Natural killer cell (primary cell): Measurements from ENCODE around the gene REC114. TPM values are rescaled to one million over a fixed set of nuclear protein-coding genes. Genes with fewer than 3 reads are reported as not detected.

Experiments used
- ATAC-seq, 3 donors: fragments of 150-1000 bp in 2 of 3; fragments of 200-7000 bp in 1 of 3; cut with Tn5 transposase; 1 replicate in 1 of 3; 2 replicates in 2 of 3; pipeline ENCODE4 v1.10.0; 2021; ENCODE audit warnings: mild to moderate bottlenecking in 2 of 3, moderate library complexity in 2 of 3
- DNase-seq, 2 donors: peaks; one replicate each; pipeline versions ENCODE4 v3.0.0 to v3.0.0-alpha.2; 2013 to 2021; ENCODE audit warnings: mixed read lengths in 1 of 2
- H3K27ac ChIP-seq: one replicate; pipeline ENCODE4 v1.5.1; 2013; ENCODE audit warnings: mild to moderate bottlenecking, low read length
- H3K27me3 ChIP-seq: one replicate; pipeline ENCODE4 v1.6.1; 2013; ENCODE audit warnings: low read length; ENCODE audit not compliant: control insufficient read depth, insufficient read depth
- H3K36me3 ChIP-seq: one replicate; pipeline ENCODE4 v1.6.1; 2013; ENCODE audit warnings: low read length; ENCODE audit not compliant: control insufficient read depth, insufficient read depth
- H3K4me1 ChIP-seq: one replicate; pipeline ENCODE4 v1.6.1; 2013; ENCODE audit warnings: low read length; ENCODE audit not compliant: control insufficient read depth, insufficient read depth
- H3K4me3 ChIP-seq: one replicate; pipeline ENCODE4 v1.5.1; 2013; ENCODE audit warnings: low read length
- H3K9me3 ChIP-seq: one replicate; pipeline ENCODE4 v1.6.1; 2013; ENCODE audit warnings: low read length; ENCODE audit not compliant: control insufficient read depth, insufficient read depth
- H3K27ac Mint-ChIP-seq, 2 donors: one replicate each; pipeline ENCODE4 v1.8.0; 2022; ENCODE audit warnings: mild to moderate bottlenecking in 2 of 2, mixed read lengths in 2 of 2, moderate library complexity in 1 of 2
- H3K27me3 Mint-ChIP-seq, 2 donors: one replicate each; pipeline ENCODE4 v1.8.0; 2022; ENCODE audit warnings: low read depth in 2 of 2, mixed read lengths in 2 of 2
- H3K36me3 Mint-ChIP-seq: one replicate; pipeline ENCODE4 v1.8.0; 2022; ENCODE audit warnings: mixed read lengths
- H3K4me1 Mint-ChIP-seq, 2 donors: one replicate each; pipeline ENCODE4 v1.8.0; 2022; ENCODE audit warnings: mixed read lengths in 2 of 2
- H3K4me3 Mint-ChIP-seq: one replicate; pipeline ENCODE4 v1.8.0; 2022; ENCODE audit warnings: mild to moderate bottlenecking, moderate library complexity, mixed read lengths
- H3K9me3 Mint-ChIP-seq, 2 donors: one replicate each; pipeline ENCODE4 v1.8.0; 2022; ENCODE audit warnings: mixed read lengths in 2 of 2
- CTCF ChIP-seq: fragments of 200-600 bp; IDR thresholded peaks from one replicate; pipeline ENCODE4 v1.8.0; 2022; ENCODE audit warnings: antibody characterized with exemption
- WGBS: methylation state at CpG from one replicate; pipeline ENCODE4 v1.1.7; 2013; ENCODE audit warnings: missing lambda C conversion rate; ENCODE audit not compliant: insufficient coverage; 5-methylcytosine and 5-hydroxymethylcytosine counted together
- intact Hi-C: fragments of 100-400 bp; cut with micrococcal nuclease; formaldehyde crosslinking; loops from one replicate; pipeline ENCODE4 v1.14.2; 2022
- total RNA-seq, 4 donors: library from RNA; stranded (reverse); fragments of 120-200 nt in 1 of 4; gene quantifications; one replicate each; pipeline versions ENCODE4 v1.2.3 to v1.2.4, GENCODE V29; 2013 to 2022

The REC114 gene
- total RNA-seq, 3 donors from 2014 or later (not counting 1 experiment from before 2014, with no cell fraction given), result not detected

DNA sequence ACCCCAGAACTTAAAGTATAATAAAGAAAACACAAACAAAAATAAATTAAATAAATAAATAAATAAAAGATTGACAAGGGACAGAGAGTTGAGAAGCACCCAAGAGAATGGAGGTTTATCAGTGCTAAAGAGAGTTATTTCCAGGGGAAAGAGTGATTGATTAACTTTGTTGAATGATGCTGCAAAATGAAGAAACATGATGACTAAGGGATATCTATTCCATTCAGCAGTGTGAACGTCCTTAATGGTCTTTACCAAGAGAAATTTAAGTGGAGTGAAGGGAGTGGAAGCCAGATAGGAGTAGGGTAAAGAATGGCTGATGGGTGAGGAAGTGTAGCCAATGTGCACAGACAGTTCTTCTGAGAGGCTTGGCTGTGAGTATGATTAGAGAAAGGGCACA is 11.1 kb downstream of the REC114 start:
- Mint-ChIP-seq H3K36me3 (no peaks in the 10 kb centered on the region), H3K27ac (no peak overlapping the region), H3K4me1 (no peaks in the 10 kb centered on the region), H3K27me3 (peaks cover 29 to 40% of the 10 kb centered on the region in 2 donors), H3K4me3 (no peak overlapping the region), H3K9me3 (peaks cover 6 to 11% of the 10 kb centered on the region in 2 donors)
- intact Hi-C loops, result no loop called here
- Histone ChIP-seq H3K27me3 (no peaks in the 10 kb centered on the region), H3K27ac (no peak overlapping the region), H3K4me1 (no peaks in the 10 kb centered on the region), H3K4me3 (no peak overlapping the region), H3K9me3 (no peaks in the 10 kb centered on the region), H3K36me3 (no peaks in the 10 kb centered on the region)
- WGBS, result 17% methylated on average over 1 of the region's 1 CpG
- no peak for TF ChIP-seq CTCF
- DNase-seq, result no peak
- no peak for ATAC-seq

- H3K27ac Mint-ChIP-seq, result no peak overlapping the region
- intact Hi-C loops, result no loop called here
Observed at GRCh38 chr15:73455876-73456275, 12.9 kb downstream of the REC114 start.

GRCh38 chr15:73457334-73457733 is 14.4 kb downstream of the REC114 start:
- H3K36me3 Mint-ChIP-seq, result no peaks in the 10 kb centered on the region
- H3K9me3 Mint-ChIP-seq, result no peaks in the 10 kb centered on the region
- H3K27me3 Mint-ChIP-seq, result peaks cover 17 to 21% of the 10 kb centered on the region in 2 donors
- no peak overlapping the region for H3K27ac Mint-ChIP-seq
- H3K27ac ChIP-seq, result no peak overlapping the region
- no peaks in the 10 kb centered on the region for H3K4me1 Mint-ChIP-seq
- H3K36me3 ChIP-seq, result no peaks in the 10 kb centered on the region
- no peaks in the 10 kb centered on the region for H3K27me3 ChIP-seq
- no peaks in the 10 kb centered on the region for H3K9me3 ChIP-seq
- H3K4me1 ChIP-seq, result no peaks in the 10 kb centered on the region
- DNase-seq (no peak), ATAC-seq (no peak)
- H3K4me3 ChIP-seq, result no peak overlapping the region
- H3K4me3 Mint-ChIP-seq, result no peak overlapping the region
- no peak for TF ChIP-seq CTCF
- intact Hi-C loops, result no loop called here
- WGBS, result 73% methylated on average over 4 of the region's 5 CpGs

More at GRCh38 chr15:73455876-73456275, 12.9 kb downstream of the REC114 start:
- no peaks in the 10 kb centered on the region for H3K9me3 ChIP-seq
- H3K27ac ChIP-seq, result no peak overlapping the region
- no peaks in the 10 kb centered on the region for H3K36me3 Mint-ChIP-seq
- H3K4me1 Mint-ChIP-seq, result no peaks in the 10 kb centered on the region
- H3K4me1 ChIP-seq, result no peaks in the 10 kb centered on the region
- no peaks in the 10 kb centered on the region for H3K27me3 ChIP-seq
- no peak overlapping the region for H3K4me3 ChIP-seq
- WGBS, result 92% methylated on average over 1 of the region's 1 CpG
- H3K27me3 Mint-ChIP-seq, result peaks cover 23 to 27% of the 10 kb centered on the region in 2 donors
- no peaks in the 10 kb centered on the region for H3K36me3 ChIP-seq
- H3K9me3 Mint-ChIP-seq, result peaks cover 3 to 4% of the 10 kb centered on the region in 2 donors
- TF ChIP-seq CTCF, result no peak
- H3K4me3 Mint-ChIP-seq, result no peak overlapping the region
- ATAC-seq (no peak), DNase-seq (no peak)

DNA sequence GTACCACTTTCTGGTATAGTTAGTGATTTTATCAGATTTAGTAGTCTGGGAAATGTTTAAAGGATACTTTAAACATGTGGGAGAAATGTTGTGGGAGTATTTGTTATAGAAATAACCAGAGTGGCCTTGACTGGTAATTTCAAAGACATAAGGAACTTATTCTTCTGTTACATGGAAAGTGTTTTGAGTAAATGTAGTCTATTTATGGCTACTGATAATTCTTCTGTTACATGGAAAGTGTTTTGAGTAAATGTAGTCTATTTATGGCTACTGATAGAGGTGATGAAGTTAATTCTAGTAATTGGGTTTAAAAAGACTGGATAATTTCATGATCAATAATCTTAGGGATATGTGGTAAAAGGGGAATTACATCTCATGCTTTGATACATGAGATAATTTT is 17.7 kb downstream of the REC114 start:
- peaks cover 15 to 31% of the 10 kb centered on the region in 2 donors for H3K27me3 Mint-ChIP-seq
- DNase-seq (no peak), ATAC-seq (no peak)
- H3K4me3 Mint-ChIP-seq, result no peak overlapping the region
- Histone ChIP-seq H3K36me3 (no peaks in the 10 kb centered on the region), H3K4me1 (no peaks in the 10 kb centered on the region), H3K4me3 (no peak overlapping the region), H3K27me3 (no peaks in the 10 kb centered on the region), H3K27ac (no peak overlapping the region), H3K9me3 (no peaks in the 10 kb centered on the region)
- TF ChIP-seq CTCF, result no peak
- intact Hi-C loops, result no loop called here
- H3K9me3 Mint-ChIP-seq, result no peaks in the 10 kb centered on the region
- no peaks in the 10 kb centered on the region for H3K36me3 Mint-ChIP-seq
- H3K27ac Mint-ChIP-seq, result no peak overlapping the region
- no peaks in the 10 kb centered on the region for H3K4me1 Mint-ChIP-seq
